Nephron progenitor cell (in vitro differentiated cells): ENCODE data around the gene KDM4E.

Source experiments
- DNase-seq: peaks from one replicate; pipeline ENCODE4 v3.0.0; 2021
- H3K27ac Mint-ChIP-seq: 2 replicates; pipeline ENCODE4 v1.8.0; 2021; ENCODE audit warnings: mild to moderate bottlenecking, moderate library complexity, mixed read lengths
- H3K27me3 Mint-ChIP-seq: 2 replicates; pipeline ENCODE4 v1.8.0; 2021; ENCODE audit warnings: mild to moderate bottlenecking, low read depth, mixed read lengths; ENCODE audit not compliant: poor library complexity
- H3K36me3 Mint-ChIP-seq: 2 replicates; pipeline ENCODE4 v1.8.0; 2021; ENCODE audit warnings: low read depth, mixed read lengths
- H3K4me1 Mint-ChIP-seq: 2 replicates; pipeline ENCODE4 v1.8.0; 2021; ENCODE audit warnings: mixed read lengths
- H3K4me3 Mint-ChIP-seq: 2 replicates; pipeline ENCODE4 v1.8.0; 2021; ENCODE audit warnings: mild to moderate bottlenecking, moderate library complexity, mixed read lengths
- H3K9me3 Mint-ChIP-seq: 2 replicates; pipeline ENCODE4 v1.8.0; 2021; ENCODE audit warnings: mild to moderate bottlenecking, moderate library complexity, mixed read lengths
- TF ChIP-seq, protein P1 (sequence below): fragments of 200-600 bp; sonication (generic); IDR thresholded peaks from 2 replicates; pipeline ENCODE4 v1.5.0; 2021; ENCODE audit warnings: antibody characterized with exemption

Gene KDM4E

GRCh38 chr11:95067039-95067840, 42.2 kb downstream of the KDM4E start:
- TF ChIP-seq, protein P1, sequence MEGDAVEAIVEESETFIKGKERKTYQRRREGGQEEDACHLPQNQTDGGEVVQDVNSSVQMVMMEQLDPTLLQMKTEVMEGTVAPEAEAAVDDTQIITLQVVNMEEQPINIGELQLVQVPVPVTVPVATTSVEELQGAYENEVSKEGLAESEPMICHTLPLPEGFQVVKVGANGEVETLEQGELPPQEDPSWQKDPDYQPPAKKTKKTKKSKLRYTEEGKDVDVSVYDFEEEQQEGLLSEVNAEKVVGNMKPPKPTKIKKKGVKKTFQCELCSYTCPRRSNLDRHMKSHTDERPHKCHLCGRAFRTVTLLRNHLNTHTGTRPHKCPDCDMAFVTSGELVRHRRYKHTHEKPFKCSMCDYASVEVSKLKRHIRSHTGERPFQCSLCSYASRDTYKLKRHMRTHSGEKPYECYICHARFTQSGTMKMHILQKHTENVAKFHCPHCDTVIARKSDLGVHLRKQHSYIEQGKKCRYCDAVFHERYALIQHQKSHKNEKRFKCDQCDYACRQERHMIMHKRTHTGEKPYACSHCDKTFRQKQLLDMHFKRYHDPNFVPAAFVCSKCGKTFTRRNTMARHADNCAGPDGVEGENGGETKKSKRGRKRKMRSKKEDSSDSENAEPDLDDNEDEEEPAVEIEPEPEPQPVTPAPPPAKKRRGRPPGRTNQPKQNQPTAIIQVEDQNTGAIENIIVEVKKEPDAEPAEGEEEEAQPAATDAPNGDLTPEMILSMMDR, result peak; percentile 37
- no peaks in the 10 kb centered on the region for H3K9me3 Mint-ChIP-seq
- H3K27ac Mint-ChIP-seq, result peak overlapping the region; percentile 95
- H3K4me1 Mint-ChIP-seq, result peaks cover 22% of the 10 kb centered on the region
- peak; percentile 81 for DNase-seq
- peaks cover 9% of the 10 kb centered on the region for H3K27me3 Mint-ChIP-seq
- H3K36me3 Mint-ChIP-seq, result peaks cover 6% of the 10 kb centered on the region
- peak overlapping the region; percentile 97 for H3K4me3 Mint-ChIP-seq

DNA sequence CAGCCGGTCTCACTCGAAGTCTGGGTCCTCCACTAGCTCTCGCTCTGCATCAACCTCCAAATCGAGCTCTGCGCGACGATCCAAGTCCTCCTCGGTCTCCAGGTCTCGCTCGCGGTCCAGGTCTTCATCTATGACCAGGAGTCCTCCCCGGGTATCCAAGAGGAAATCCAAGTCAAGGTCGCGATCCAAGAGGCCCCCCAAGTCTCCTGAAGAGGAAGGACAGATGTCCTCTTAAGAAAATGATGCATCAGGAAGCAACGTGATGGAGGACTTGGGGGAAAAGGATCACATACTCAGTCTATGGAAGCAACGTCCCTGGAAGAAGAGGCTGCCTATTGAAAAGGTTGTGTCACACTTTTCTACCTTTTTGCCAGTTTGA, 42.8 kb downstream of the KDM4E start:
- H3K9me3 Mint-ChIP-seq, result no peaks in the 10 kb centered on the region
- H3K27ac Mint-ChIP-seq, result peak overlapping the region; percentile 95
- peaks cover 6% of the 10 kb centered on the region for H3K27me3 Mint-ChIP-seq
- peak overlapping the region; percentile 97 for H3K4me3 Mint-ChIP-seq
- peaks cover 22% of the 10 kb centered on the region for H3K4me1 Mint-ChIP-seq
- no peak for DNase-seq
- H3K36me3 Mint-ChIP-seq, result peaks cover 6% of the 10 kb centered on the region
- TF ChIP-seq, protein P1, result no peak

DNA sequence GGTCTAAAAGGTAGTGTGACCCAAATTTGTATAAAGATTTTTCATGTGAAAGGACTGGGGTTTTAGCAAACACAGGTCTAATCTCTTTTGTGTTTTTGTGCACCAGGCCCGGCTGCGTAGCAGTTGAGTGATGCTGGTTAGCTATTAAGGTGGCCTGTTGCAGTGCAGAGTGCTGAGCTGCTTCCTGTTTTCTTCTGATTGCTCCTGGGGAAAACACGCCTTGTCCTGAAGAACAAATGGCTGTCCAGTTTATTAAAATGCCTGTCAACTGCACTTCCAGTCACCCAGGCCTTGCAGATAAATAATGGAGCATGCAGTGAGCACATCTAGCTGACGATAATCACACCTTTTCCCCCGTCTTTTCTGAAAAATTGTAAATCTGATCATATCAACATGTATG, 43.5 kb downstream of the KDM4E start:
- H3K9me3 Mint-ChIP-seq, result no peaks in the 10 kb centered on the region

DNA sequence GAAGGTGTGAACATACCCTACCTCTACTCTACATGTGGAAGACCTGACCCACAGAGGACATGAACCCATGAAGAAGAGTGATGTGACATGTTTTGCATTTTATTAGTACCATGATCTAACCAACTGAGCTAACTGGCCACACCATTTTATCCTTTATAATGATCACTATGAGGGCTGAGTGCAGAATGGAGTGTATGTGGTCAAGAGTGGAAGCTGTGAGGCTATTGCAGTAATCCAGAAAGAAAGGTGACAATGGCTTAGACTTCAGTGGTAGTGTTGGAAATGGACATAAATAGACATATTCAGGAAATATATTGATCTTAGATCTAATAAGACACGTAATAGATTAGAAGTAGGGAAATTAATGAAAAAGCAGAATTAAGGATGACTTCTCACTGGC, 45.4 kb downstream of the KDM4E start:
- Mint-ChIP-seq H3K36me3 (peaks cover 6% of the 10 kb centered on the region), H3K9me3 (no peaks in the 10 kb centered on the region), H3K4me1 (peaks cover 22% of the 10 kb centered on the region), H3K27ac (no peak overlapping the region), H3K27me3 (peaks cover 11% of the 10 kb centered on the region), H3K4me3 (no peak overlapping the region)
- no peak for DNase-seq
- TF ChIP-seq, protein P1, result no peak

More for the DNA sequence above, 43.5 kb downstream of the KDM4E start:
- peaks cover 22% of the 10 kb centered on the region for H3K4me1 Mint-ChIP-seq
- H3K27me3 Mint-ChIP-seq, result peaks cover 3% of the 10 kb centered on the region
- H3K4me3 Mint-ChIP-seq, result peak overlapping the region; percentile 97
- peak; percentile 41 for DNase-seq
- peak overlapping the region; percentile 68 for H3K27ac Mint-ChIP-seq
- TF ChIP-seq, protein P1, result no peak
- H3K36me3 Mint-ChIP-seq, result peaks cover 6% of the 10 kb centered on the region

GRCh38 chr11:95072948-95073347, 47.9 kb downstream of the KDM4E start:
- Mint-ChIP-seq H3K9me3 (no peaks in the 10 kb centered on the region), H3K27ac (no peak overlapping the region), H3K27me3 (peaks cover 20% of the 10 kb centered on the region), H3K4me1 (peaks cover 18% of the 10 kb centered on the region), H3K36me3 (peaks cover 6% of the 10 kb centered on the region), H3K4me3 (no peak overlapping the region)
- DNase-seq, result no peak
- TF ChIP-seq, protein P1, result no peak
